Ascending aorta (tissue), 2 donors: ENCODE data around the gene SLC16A2. TPM values are rescaled to one million over a fixed set of nuclear protein-coding genes. Genes with fewer than 3 reads are reported as not detected.

ENCODE experiments used
- DNase-seq, 2 donors: peaks; one replicate each; pipeline ENCODE4 v3.0.0-alpha.2; 2019; ENCODE audit warnings: low spot score in 2 of 2
- H3K27ac ChIP-seq, 2 donors: fragments of 200-600 bp; sonication (generic); one replicate each; pipeline ENCODE4 v1.5.1; 2016 to 2017; ENCODE audit warnings: mild to moderate bottlenecking in 1 of 2
- H3K27me3 ChIP-seq: fragments of 200-600 bp; sonication (generic); one replicate; pipeline ENCODE4 v1.5.1; 2017
- H3K36me3 ChIP-seq, 2 donors: fragments of 200-600 bp; sonication (generic); one replicate each; pipeline ENCODE4 v1.5.1; 2016
- H3K4me1 ChIP-seq, 2 donors: fragments of 200-600 bp; sonication (generic); one replicate each; pipeline ENCODE4 v1.5.1; 2016 to 2017; ENCODE audit warnings: mild to moderate bottlenecking in 1 of 2
- H3K4me3 ChIP-seq, 2 donors: fragments of 200-600 bp; sonication (generic); one replicate each; pipeline ENCODE4 v1.5.1; 2016 to 2017; ENCODE audit warnings: mild to moderate bottlenecking in 1 of 2
- H3K9me3 ChIP-seq, 2 donors: fragments of 200-600 bp; sonication (generic); one replicate each; pipeline ENCODE4 v1.5.1; 2016
- CTCF ChIP-seq, 3 experiments: fragments of 200-600 bp in 2 of 3; fragments of 450-650 bp in 1 of 3; sonication (generic) in 2 of 3; IDR thresholded peaks; one replicate each; pipeline ENCODE4 v1.5.1; 2016 to 2019; ENCODE audit warnings: antibody characterized with exemption in 3 of 3, mild to moderate bottlenecking in 1 of 3, moderate library complexity in 1 of 3
- intact Hi-C: fragments of 100-400 bp; cut with DNase I; formaldehyde crosslinking; loops from one replicate; pipeline ENCODE4 v1.15.1; 2023
- total RNA-seq: library from RNA; depleted of rRNA; stranded (reverse); fragments of >200 nt; gene quantifications from one replicate; pipeline ENCODE4 v1.1.0, GENCODE V29; 2016

Gene SLC16A2
- total RNA-seq, 1 donor from 2014 or later, result 10.7 TPM

- no peaks in the 10 kb centered on the region for H3K4me1 ChIP-seq
These were observed 5.3 kb downstream of the SLC16A2 start for GRCh38 chrX:74426615-74427014.

GRCh38 chrX:74431797-74432196 lies 10.5 kb downstream of the SLC16A2 start:
- Histone ChIP-seq H3K4me3 (no peak overlapping the region), H3K4me1 (no peaks in the 10 kb centered on the region), H3K27ac (no peak overlapping the region), H3K27me3 (no peaks in the 10 kb centered on the region), H3K9me3 (no peaks in the 10 kb centered on the region), H3K36me3 (no peaks in the 10 kb centered on the region)
- intact Hi-C loops, result no loop called here
- no peak for TF ChIP-seq CTCF (IDR thresholded peaks at IDR 0.05)
- no peak for DNase-seq

More at GRCh38 chrX:74426615-74427014, 5.3 kb downstream of the SLC16A2 start:
- Histone ChIP-seq H3K27ac (no peak overlapping the region), H3K27me3 (no peaks in the 10 kb centered on the region), H3K9me3 (no peaks in the 10 kb centered on the region), H3K4me3 (no peak overlapping the region), H3K36me3 (no peaks in the 10 kb centered on the region)
- intact Hi-C loops, result loop anchor here (10.0 kb wide), 1 partner anchor 862 kb away; the partner anchor contains the start of gene CHIC1
- TF ChIP-seq CTCF (IDR thresholded peaks at IDR 0.05), result no peak
- DNase-seq, result no peak

- H3K9me3 ChIP-seq, result no peaks in the 10 kb centered on the region
- no peak for TF ChIP-seq CTCF (IDR thresholded peaks at IDR 0.05)
- no peaks in the 10 kb centered on the region for H3K27me3 ChIP-seq
- H3K36me3 ChIP-seq, result no peaks in the 10 kb centered on the region
- no peak for DNase-seq
- intact Hi-C loops, result no loop called here
- H3K4me3 ChIP-seq, result no peak overlapping the region
- no peak overlapping the region for H3K27ac ChIP-seq
- no peaks in the 10 kb centered on the region for H3K4me1 ChIP-seq
These were observed 13.0 kb downstream of the SLC16A2 start for GRCh38 chrX:74434336-74434735.

- Histone ChIP-seq H3K36me3 (no peaks in the 10 kb centered on the region), H3K4me1 (no peaks in the 10 kb centered on the region), H3K27me3 (no peaks in the 10 kb centered on the region), H3K4me3 (no peak overlapping the region), H3K27ac (no peak overlapping the region), H3K9me3 (no peaks in the 10 kb centered on the region)
- TF ChIP-seq CTCF (IDR thresholded peaks at IDR 0.05), result no peak
- DNase-seq, result no peak
- intact Hi-C loops, result no loop called here
These were observed 16.2 kb downstream of the SLC16A2 start for GRCh38 chrX:74437530-74437929.

GRCh38 chrX:74438764-74439163 lies 17.5 kb downstream of the SLC16A2 start:
- no peak for DNase-seq
- no peaks in the 10 kb centered on the region for H3K36me3 ChIP-seq
- TF ChIP-seq CTCF (IDR thresholded peaks at IDR 0.05), result no peak
- no peaks in the 10 kb centered on the region for H3K9me3 ChIP-seq
- H3K4me3 ChIP-seq, result no peak overlapping the region
- no peak overlapping the region for H3K27ac ChIP-seq
- no peaks in the 10 kb centered on the region for H3K27me3 ChIP-seq
- no peaks in the 10 kb centered on the region for H3K4me1 ChIP-seq
- intact Hi-C loops, result no loop called here

GRCh38 chrX:74445099-74445498 lies 23.8 kb downstream of the SLC16A2 start:
- intact Hi-C loops, result no loop called here
- Histone ChIP-seq H3K27ac (no peak overlapping the region), H3K4me3 (no peak overlapping the region), H3K27me3 (no peaks in the 10 kb centered on the region), H3K4me1 (no peaks in the 10 kb centered on the region), H3K9me3 (no peaks in the 10 kb centered on the region), H3K36me3 (no peaks in the 10 kb centered on the region)
- TF ChIP-seq CTCF (IDR thresholded peaks at IDR 0.05), result no peak
- peak in 1 of 2 donors; percentile 1 for DNase-seq
